Panc1 (cell line): ENCODE data around the gene MAPKAP1.

Source experiments
- CTCF ChIP-seq: fragments of 450-650 bp; IDR thresholded peaks from 2 replicates; pipeline ENCODE4 v1.5.1; 2017; ENCODE audit warnings: mild to moderate bottlenecking
- POLR2AphosphoS5 ChIP-seq: IDR thresholded peaks from 2 replicates; pipeline ENCODE4 v1.6.1; 2012; ENCODE audit warnings: mild to moderate bottlenecking, low read depth, low read length, moderate library complexity
- REST ChIP-seq, 2 experiments: IDR thresholded peaks; 2 replicates each; pipeline ENCODE4 v1.6.1; 2011 to 2012; ENCODE audit warnings: low read depth in 2 of 2, control low read depth in 1 of 2, low read length in 1 of 2, mild to moderate bottlenecking in 1 of 2, moderate library complexity in 1 of 2; ENCODE audit not compliant: insufficient read depth in 1 of 2
- SIN3A ChIP-seq: IDR thresholded peaks from 2 replicates; pipeline ENCODE4 v1.6.1; 2012; ENCODE audit warnings: low read depth, mild to moderate bottlenecking, low read length, moderate library complexity, borderline replicate concordance; ENCODE audit not compliant: insufficient read depth
- TCF7L2 ChIP-seq: IDR thresholded peaks from 2 replicates; pipeline ENCODE4 v1.6.1; 2011; ENCODE audit warnings: mild to moderate bottlenecking, low read depth, low read length, inconsistent platforms

GRCh38 chr9:125603478-125604021 lies 103.5 kb downstream of the MAPKAP1 start:
- TF ChIP-seq CTCF (no peak), REST (IDR thresholded peaks at IDR 0.05; ENCODE audit: insufficient read depth in 1 of 2, low read depth in 2 of 2, low read length in 1 of 2) (no peak), POLR2AphosphoS5 (no peak), SIN3A (no peak), TCF7L2 (no peak)
